ENCODE data around the gene LCOR.

GRCh38 chr10:96999987-97000386 is 167.9 kb downstream of the LCOR start:
- TF ChIP-seq, protein P1, sequence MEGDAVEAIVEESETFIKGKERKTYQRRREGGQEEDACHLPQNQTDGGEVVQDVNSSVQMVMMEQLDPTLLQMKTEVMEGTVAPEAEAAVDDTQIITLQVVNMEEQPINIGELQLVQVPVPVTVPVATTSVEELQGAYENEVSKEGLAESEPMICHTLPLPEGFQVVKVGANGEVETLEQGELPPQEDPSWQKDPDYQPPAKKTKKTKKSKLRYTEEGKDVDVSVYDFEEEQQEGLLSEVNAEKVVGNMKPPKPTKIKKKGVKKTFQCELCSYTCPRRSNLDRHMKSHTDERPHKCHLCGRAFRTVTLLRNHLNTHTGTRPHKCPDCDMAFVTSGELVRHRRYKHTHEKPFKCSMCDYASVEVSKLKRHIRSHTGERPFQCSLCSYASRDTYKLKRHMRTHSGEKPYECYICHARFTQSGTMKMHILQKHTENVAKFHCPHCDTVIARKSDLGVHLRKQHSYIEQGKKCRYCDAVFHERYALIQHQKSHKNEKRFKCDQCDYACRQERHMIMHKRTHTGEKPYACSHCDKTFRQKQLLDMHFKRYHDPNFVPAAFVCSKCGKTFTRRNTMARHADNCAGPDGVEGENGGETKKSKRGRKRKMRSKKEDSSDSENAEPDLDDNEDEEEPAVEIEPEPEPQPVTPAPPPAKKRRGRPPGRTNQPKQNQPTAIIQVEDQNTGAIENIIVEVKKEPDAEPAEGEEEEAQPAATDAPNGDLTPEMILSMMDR (conservative IDR thresholded peaks at IDR 0.05 in 1 of 2, IDR thresholded peaks at IDR 0.05 in 1 of 2; ENCODE audit: low read depth in 1 of 2, low read length in 2 of 2) = no peak
- no peak for TF ChIP-seq EZH2 (IDR thresholded peaks at IDR 0.05; ENCODE audit: low read length, missing control alignments)

Data from fibroblast of lung (primary cell).